ENCODE data around the gene PRR9.

PRR9 gene

GRCh38 chr1:153250166-153250565, 32.8 kb downstream of the PRR9 start:
- Histone ChIP-seq H3K4ac (ENCODE audit: low read length) (no peak overlapping the region), H3K18ac (ENCODE audit: low read length) (no peak overlapping the region), H3K4me2 (ENCODE audit: insufficient read depth, low read length, poor library complexity, severe bottlenecking) (no peak overlapping the region), H3K27me3 (ENCODE audit: control insufficient read depth in 3 of 3, insufficient read depth in 3 of 3, low read depth in 1 of 3, low read length in 3 of 3) (no peaks in the 10 kb centered on the region), H4K91ac (ENCODE audit: low read depth, low read length, poor library complexity) (no peak overlapping the region), H4K8ac (ENCODE audit: low read depth, low read length) (no peak overlapping the region), H3K23ac (ENCODE audit: low read depth, low read length, poor library complexity) (no peak overlapping the region), H3K4me3 (ENCODE audit: low read length in 2 of 2) (no peak overlapping the region), H3K9ac (ENCODE audit: low read depth, low read length, poor library complexity) (no peak overlapping the region), H3K4me1 (ENCODE audit: control insufficient read depth in 2 of 2, insufficient read depth in 1 of 2, low read depth in 1 of 2, low read length in 2 of 2) (peaks cover 0 to 4% of the 10 kb centered on the region in 2 donors), H3K79me1 (ENCODE audit: low read depth, low read length) (no peaks in the 10 kb centered on the region), H3K27ac (replicated peaks; ENCODE audit: low read length) (no peak overlapping the region), H2BK12ac (ENCODE audit: low read length) (no peak overlapping the region), H2BK15ac (ENCODE audit: low read length) (no peak overlapping the region), H3K36me3 (replicated peaks in 1 of 2; ENCODE audit: control insufficient read depth in 2 of 2, insufficient read depth in 2 of 2, low read length in 2 of 2) (no peaks in the 10 kb centered on the region), H3K9me3 (replicated peaks in 1 of 2; ENCODE audit: control insufficient read depth in 2 of 2, insufficient read depth in 1 of 2, low read depth in 1 of 2, low read length in 2 of 2) (no peaks in the 10 kb centered on the region), H3K14ac (ENCODE audit: low read length) (no peak overlapping the region), H2AFZ (ENCODE audit: low read length) (no peak overlapping the region), H2BK120ac (ENCODE audit: low read depth, low read length) (no peak overlapping the region), H2BK5ac (ENCODE audit: low read length) (no peak overlapping the region), H2AK5ac (ENCODE audit: low read depth, low read length) (no peak overlapping the region)
- DNase-seq (ENCODE audit: low spot score): no peak
- no CpG with 5 or more reads among the region's 1 CpG for WGBS, 2 donors (ENCODE audit: extremely low coverage in 2 of 2, insufficient read length in 2 of 2, insufficient replicate concordance in 1 of 2)

GRCh38 chr1:153251087-153251486, 33.7 kb downstream of the PRR9 start:
- H3K9ac ChIP-seq (ENCODE audit: low read depth, low read length, poor library complexity): no peak overlapping the region
- no peak overlapping the region for H3K14ac ChIP-seq (ENCODE audit: low read length)
- no peak for DNase-seq (ENCODE audit: low spot score)
- H3K9me3 ChIP-seq (replicated peaks in 1 of 2; ENCODE audit: control insufficient read depth in 2 of 2, insufficient read depth in 1 of 2, low read depth in 1 of 2, low read length in 2 of 2): no peaks in the 10 kb centered on the region
- WGBS, 2 donors (ENCODE audit: extremely low coverage in 2 of 2, insufficient read length in 2 of 2, insufficient replicate concordance in 1 of 2): no CpG with 5 or more reads among the region's 2 CpGs
- H3K79me1 ChIP-seq (ENCODE audit: low read depth, low read length): no peaks in the 10 kb centered on the region
- H2BK12ac ChIP-seq (ENCODE audit: low read length): no peak overlapping the region
- H3K27ac ChIP-seq (replicated peaks; ENCODE audit: low read length): no peak overlapping the region
- no peak overlapping the region for H2BK15ac ChIP-seq (ENCODE audit: low read length)
- H2AK5ac ChIP-seq (ENCODE audit: low read depth, low read length): no peak overlapping the region
- H3K4me3 ChIP-seq (ENCODE audit: low read length in 2 of 2): no peak overlapping the region
- no peak overlapping the region for H3K23ac ChIP-seq (ENCODE audit: low read depth, low read length, poor library complexity)
- no peaks in the 10 kb centered on the region for H3K36me3 ChIP-seq (replicated peaks in 1 of 2; ENCODE audit: control insufficient read depth in 2 of 2, insufficient read depth in 2 of 2, low read length in 2 of 2)
- no peak overlapping the region for H4K8ac ChIP-seq (ENCODE audit: low read depth, low read length)
- no peak overlapping the region for H4K91ac ChIP-seq (ENCODE audit: low read depth, low read length, poor library complexity)
- no peak overlapping the region for H2BK5ac ChIP-seq (ENCODE audit: low read length)
- H3K4ac ChIP-seq (ENCODE audit: low read length): no peak overlapping the region
- H3K4me2 ChIP-seq (ENCODE audit: insufficient read depth, low read length, poor library complexity, severe bottlenecking): no peak overlapping the region
- H3K27me3 ChIP-seq (ENCODE audit: control insufficient read depth in 3 of 3, insufficient read depth in 3 of 3, low read depth in 1 of 3, low read length in 3 of 3): no peaks in the 10 kb centered on the region
- no peak overlapping the region for H2AFZ ChIP-seq (ENCODE audit: low read length)
- peaks cover 0 to 4% of the 10 kb centered on the region in 2 donors for H3K4me1 ChIP-seq (ENCODE audit: control insufficient read depth in 2 of 2, insufficient read depth in 1 of 2, low read depth in 1 of 2, low read length in 2 of 2)
- H3K18ac ChIP-seq (ENCODE audit: low read length): no peak overlapping the region
- no peak overlapping the region for H2BK120ac ChIP-seq (ENCODE audit: low read depth, low read length)

DNA sequence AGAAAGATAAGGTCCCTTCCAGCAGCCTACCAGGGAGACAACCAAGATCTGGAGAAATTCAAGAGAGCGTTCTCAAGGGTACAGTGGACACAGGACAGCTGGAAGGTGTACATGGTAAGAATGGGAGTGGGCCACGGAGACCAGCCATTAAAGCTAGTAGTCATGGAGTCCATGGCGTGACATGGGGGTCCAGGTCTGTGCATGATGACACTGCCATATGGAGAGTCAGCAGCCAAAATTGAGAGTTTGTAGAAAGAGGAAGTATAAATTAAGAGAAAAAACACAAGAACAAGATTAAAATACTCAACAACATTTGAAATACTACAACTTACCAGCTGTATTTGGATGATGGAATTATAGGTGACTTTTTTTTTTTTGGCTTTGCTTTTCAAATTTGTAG, 34.2 kb downstream of the PRR9 start:
- Histone ChIP-seq H3K4me1 (ENCODE audit: control insufficient read depth in 2 of 2, insufficient read depth in 1 of 2, low read depth in 1 of 2, low read length in 2 of 2) (peaks cover 0 to 4% of the 10 kb centered on the region in 2 donors), H3K36me3 (replicated peaks in 1 of 2; ENCODE audit: control insufficient read depth in 2 of 2, insufficient read depth in 2 of 2, low read length in 2 of 2) (no peaks in the 10 kb centered on the region), H3K4ac (ENCODE audit: low read length) (no peak overlapping the region), H3K27me3 (ENCODE audit: control insufficient read depth in 3 of 3, insufficient read depth in 3 of 3, low read depth in 1 of 3, low read length in 3 of 3) (no peaks in the 10 kb centered on the region), H2AFZ (ENCODE audit: low read length) (no peak overlapping the region), H3K23ac (ENCODE audit: low read depth, low read length, poor library complexity) (no peak overlapping the region), H3K79me1 (ENCODE audit: low read depth, low read length) (no peaks in the 10 kb centered on the region), H2BK5ac (ENCODE audit: low read length) (no peak overlapping the region), H3K9me3 (replicated peaks in 1 of 2; ENCODE audit: control insufficient read depth in 2 of 2, insufficient read depth in 1 of 2, low read depth in 1 of 2, low read length in 2 of 2) (no peaks in the 10 kb centered on the region), H4K91ac (ENCODE audit: low read depth, low read length, poor library complexity) (no peak overlapping the region), H2BK120ac (ENCODE audit: low read depth, low read length) (no peak overlapping the region), H2AK5ac (ENCODE audit: low read depth, low read length) (no peak overlapping the region), H3K27ac (replicated peaks; ENCODE audit: low read length) (no peak overlapping the region), H3K18ac (ENCODE audit: low read length) (no peak overlapping the region), H4K8ac (ENCODE audit: low read depth, low read length) (no peak overlapping the region), H3K4me2 (ENCODE audit: insufficient read depth, low read length, poor library complexity, severe bottlenecking) (no peak overlapping the region), H3K4me3 (ENCODE audit: low read length in 2 of 2) (no peak overlapping the region), H3K9ac (ENCODE audit: low read depth, low read length, poor library complexity) (no peak overlapping the region), H3K14ac (ENCODE audit: low read length) (no peak overlapping the region), H2BK15ac (ENCODE audit: low read length) (no peak overlapping the region), H2BK12ac (ENCODE audit: low read length) (no peak overlapping the region)
- no CpG with 5 or more reads among the region's 3 CpGs for WGBS, 2 donors (ENCODE audit: extremely low coverage in 2 of 2, insufficient read length in 2 of 2, insufficient replicate concordance in 1 of 2)
- no peak for DNase-seq (ENCODE audit: low spot score)

- H3K4ac ChIP-seq (ENCODE audit: low read length): no peak overlapping the region
- H3K36me3 ChIP-seq (replicated peaks in 1 of 2; ENCODE audit: control insufficient read depth in 2 of 2, insufficient read depth in 2 of 2, low read length in 2 of 2): no peaks in the 10 kb centered on the region
- no peak overlapping the region for H2BK15ac ChIP-seq (ENCODE audit: low read length)
- H3K4me2 ChIP-seq (ENCODE audit: insufficient read depth, low read length, poor library complexity, severe bottlenecking): no peak overlapping the region
- no peak overlapping the region for H2AK5ac ChIP-seq (ENCODE audit: low read depth, low read length)
- no peak overlapping the region for H3K14ac ChIP-seq (ENCODE audit: low read length)
- DNase-seq (ENCODE audit: low spot score): no peak
- no peak overlapping the region for H3K27ac ChIP-seq (replicated peaks; ENCODE audit: low read length)
- no peaks in the 10 kb centered on the region for H3K27me3 ChIP-seq (ENCODE audit: control insufficient read depth in 3 of 3, insufficient read depth in 3 of 3, low read depth in 1 of 3, low read length in 3 of 3)
- WGBS, 2 donors (ENCODE audit: extremely low coverage in 2 of 2, insufficient read length in 2 of 2, insufficient replicate concordance in 1 of 2): no CpG with 5 or more reads among the region's 4 CpGs
- H3K4me3 ChIP-seq (ENCODE audit: low read length in 2 of 2): no peak overlapping the region
- H2BK5ac ChIP-seq (ENCODE audit: low read length): no peak overlapping the region
- H2AFZ ChIP-seq (ENCODE audit: low read length): no peak overlapping the region
- H2BK120ac ChIP-seq (ENCODE audit: low read depth, low read length): no peak overlapping the region
- no peak overlapping the region for H3K9ac ChIP-seq (ENCODE audit: low read depth, low read length, poor library complexity)
- H4K8ac ChIP-seq (ENCODE audit: low read depth, low read length): no peak overlapping the region
- no peak overlapping the region for H3K18ac ChIP-seq (ENCODE audit: low read length)
- no peak overlapping the region for H3K23ac ChIP-seq (ENCODE audit: low read depth, low read length, poor library complexity)
- H3K4me1 ChIP-seq (ENCODE audit: control insufficient read depth in 2 of 2, insufficient read depth in 1 of 2, low read depth in 1 of 2, low read length in 2 of 2): peaks cover 0 to 4% of the 10 kb centered on the region in 2 donors
- no peak overlapping the region for H4K91ac ChIP-seq (ENCODE audit: low read depth, low read length, poor library complexity)
- H3K9me3 ChIP-seq (replicated peaks in 1 of 2; ENCODE audit: control insufficient read depth in 2 of 2, insufficient read depth in 1 of 2, low read depth in 1 of 2, low read length in 2 of 2): no peaks in the 10 kb centered on the region
- H2BK12ac ChIP-seq (ENCODE audit: low read length): no peak overlapping the region
- H3K79me1 ChIP-seq (ENCODE audit: low read depth, low read length): no peaks in the 10 kb centered on the region
Measured at GRCh38 chr1:153251988-153252387, 34.6 kb downstream of the PRR9 start.

Measured in neuronal stem cell (in vitro differentiated cells).